Skin epidermis (tissue), 12 donors: Measurements from ENCODE around the gene LASP1.

Experiments used
- H3K27ac ChIP-seq, 21 experiments: fragments of 200-600 bp; sonication (generic) in 11 of 21; one replicate each; pipeline ENCODE4 v1.5.0; 2020; ENCODE audit warnings: mild to moderate bottlenecking in 3 of 21, inconsistent platforms in 2 of 21, moderate library complexity in 2 of 21
- H3K4me3 ChIP-seq, 7 experiments: fragments of 200-600 bp; sonication (generic) in 2 of 7; one replicate each; pipeline ENCODE4 v1.5.0; 2020; ENCODE audit warnings: inconsistent platforms in 2 of 7, mild to moderate bottlenecking in 2 of 7, moderate library complexity in 1 of 7

The LASP1 gene

DNA sequence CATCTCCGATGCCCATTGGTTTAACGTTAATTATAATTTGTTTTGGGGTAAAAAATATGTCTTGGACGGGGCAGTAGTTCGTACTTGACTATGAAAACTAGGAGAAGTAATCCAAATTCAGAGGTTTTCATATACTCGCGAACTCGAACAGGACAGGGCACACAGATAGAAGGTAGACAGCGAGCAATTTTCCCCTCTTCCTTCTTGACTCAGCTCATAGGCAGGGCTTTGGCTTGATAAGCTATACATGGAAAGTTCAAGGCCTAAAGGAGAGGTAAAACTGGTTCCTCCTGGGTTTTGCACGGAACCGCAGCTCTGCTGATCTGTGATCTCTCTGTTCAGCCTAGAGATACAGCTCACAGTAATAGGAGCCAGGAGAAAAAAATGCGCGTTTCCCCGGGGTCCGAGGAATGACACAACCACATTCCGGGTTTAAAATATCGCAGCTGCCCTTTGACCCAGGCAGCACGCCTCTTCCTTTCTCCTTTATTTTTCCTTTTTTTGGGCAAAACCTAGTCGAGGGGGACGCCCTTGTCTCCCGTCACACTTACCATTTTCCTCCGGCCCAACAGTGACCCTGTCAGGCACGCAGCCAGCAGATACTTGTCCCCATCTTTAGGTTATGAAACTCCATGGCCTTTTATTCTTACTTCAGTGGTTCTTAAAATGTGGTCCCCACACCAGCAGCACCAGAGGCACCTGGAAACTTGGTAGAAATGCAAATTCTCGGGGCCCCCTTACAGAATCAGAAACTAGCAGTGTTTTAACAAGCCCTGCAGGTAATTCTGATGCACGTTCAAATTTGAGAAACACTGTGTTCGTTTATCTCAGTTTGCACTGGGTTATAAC lies 1.7 kb upstream of the LASP1 start:
- peak overlapping the region in 20 of 21 experiments; percentile 62 to 99 (median 93) for H3K27ac ChIP-seq
- peak overlapping the region; percentile 75 to 98 (median 84) for H3K4me3 ChIP-seq

DNA sequence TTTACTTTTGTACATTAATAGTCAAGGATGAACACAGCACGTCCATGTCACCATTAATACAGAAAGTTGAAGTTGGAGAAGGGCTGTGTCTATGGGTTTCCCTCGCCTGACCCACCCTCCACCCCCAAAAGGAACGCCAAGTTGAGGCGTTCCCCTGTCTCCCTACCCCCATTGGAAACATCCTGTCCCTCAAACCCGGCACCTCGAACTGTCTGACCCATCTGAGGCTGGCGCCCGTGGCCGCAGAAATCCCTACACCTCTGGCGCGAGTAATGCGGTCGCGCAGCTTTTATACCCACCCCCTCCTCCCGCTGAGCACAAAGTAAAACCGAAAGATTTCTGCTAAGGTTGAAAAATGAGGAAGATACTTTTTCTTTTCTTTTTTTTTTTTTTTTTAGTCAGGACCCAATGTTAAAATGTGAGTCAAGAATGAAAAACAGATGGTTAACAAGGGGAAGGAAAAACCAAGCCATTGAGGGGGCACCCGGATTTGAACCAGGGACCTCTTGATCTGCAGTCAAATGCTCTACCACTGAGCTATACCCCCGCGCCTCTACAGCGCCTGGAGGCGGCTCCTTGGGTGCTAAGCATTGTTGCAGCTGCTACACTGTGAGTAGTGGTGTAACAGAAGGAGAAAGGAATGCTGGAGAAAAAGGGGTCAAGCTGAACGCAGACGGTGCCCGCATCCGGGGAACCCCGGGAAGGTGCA lies 887 bp upstream of the LASP1 start:
- Histone ChIP-seq H3K4me3 (peak overlapping the region; percentile 75 to 98 (median 84)), H3K27ac (peak overlapping the region; percentile 66 to 99 (median 94))

DNA sequence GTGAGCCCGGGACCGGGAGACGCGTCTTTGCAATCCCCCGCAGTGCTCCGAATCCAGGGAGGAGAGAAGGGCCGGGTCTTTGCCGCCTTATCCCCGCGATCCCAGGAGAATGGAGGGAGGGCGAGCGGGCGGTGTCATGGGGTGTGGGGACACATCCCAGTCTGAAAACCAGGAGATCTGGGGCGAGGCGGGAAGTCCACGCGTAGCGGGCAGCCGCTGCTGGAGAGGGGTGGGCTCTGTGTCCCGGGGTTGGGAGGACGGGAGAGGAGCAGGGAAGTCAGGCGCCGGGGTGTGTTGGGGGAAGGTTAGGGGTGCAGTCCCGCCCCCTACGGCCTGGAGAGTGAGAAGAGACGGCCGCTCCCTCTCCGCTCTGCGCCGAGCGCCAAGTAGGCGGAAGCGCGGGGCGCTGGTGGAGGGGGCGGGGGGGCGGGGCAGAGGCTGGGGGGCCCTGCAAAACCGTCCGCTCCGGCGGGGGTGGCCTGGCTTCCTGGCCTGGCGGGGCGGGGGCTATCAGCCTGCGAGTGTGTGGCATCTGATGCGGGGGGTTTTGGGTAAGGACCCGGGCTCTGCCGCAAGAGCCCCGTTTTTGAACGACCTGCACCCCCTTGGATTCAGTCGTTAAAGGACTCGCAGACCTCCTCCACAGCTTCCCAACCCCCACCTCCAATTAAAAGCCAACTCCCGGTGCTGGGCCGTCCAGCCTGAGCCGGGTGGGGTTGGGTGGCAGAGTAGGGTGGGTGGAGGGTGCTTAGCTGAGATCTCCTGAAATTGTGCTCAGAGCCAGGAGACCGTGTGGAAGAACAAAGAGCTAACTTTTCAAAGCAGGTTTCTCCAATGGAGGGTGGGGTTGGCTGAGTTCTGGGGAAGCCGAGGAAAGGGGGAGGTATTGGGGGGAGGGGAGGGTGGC lies 654 bp downstream of the LASP1 start:
- H3K27ac ChIP-seq = peak overlapping the region; percentile 66 to 99 (median 94)
- peak overlapping the region; percentile 75 to 98 (median 84) for H3K4me3 ChIP-seq

DNA sequence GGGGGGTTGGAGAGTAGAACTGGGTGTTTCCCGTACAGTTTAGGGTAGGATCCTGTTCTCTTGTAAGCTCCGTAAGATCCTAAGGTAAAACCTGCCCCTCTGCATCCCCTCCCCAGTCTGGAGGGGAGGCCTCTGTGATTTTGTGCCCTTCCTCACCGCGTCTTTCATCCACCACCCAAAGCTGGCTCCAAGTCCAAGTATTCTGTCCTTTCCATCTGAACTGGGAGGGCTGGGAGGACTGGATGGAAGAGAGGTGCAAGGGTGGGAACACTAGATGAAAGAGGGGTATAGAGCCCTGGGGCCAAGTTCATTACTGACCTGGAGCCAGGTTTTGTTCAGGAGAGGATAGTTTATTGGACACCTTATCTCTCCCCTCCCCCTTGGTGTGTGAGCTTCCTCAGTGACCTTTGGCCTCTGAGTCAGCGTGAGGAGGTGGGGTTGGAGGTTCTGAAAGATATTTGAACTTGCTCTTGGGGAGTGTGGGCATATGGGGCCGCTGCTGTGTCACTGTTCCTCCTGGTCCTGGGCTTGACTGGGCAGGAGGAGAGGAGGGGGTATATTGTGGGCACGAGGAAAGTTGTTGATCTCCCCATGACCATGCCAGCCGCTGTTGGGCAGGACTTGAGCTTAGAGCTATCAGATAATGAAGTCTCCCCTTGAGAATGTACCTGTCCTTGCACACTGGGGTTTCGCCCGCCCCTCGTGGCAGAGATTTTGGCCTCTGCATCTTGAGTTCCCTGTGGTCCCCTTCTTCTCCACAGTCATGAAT lies 1.6 kb downstream of the LASP1 start:
- Histone ChIP-seq H3K27ac (peak overlapping the region in 20 of 21 experiments; percentile 85 to 99 (median 94)), H3K4me3 (peak overlapping the region; percentile 75 to 98 (median 84))

DNA sequence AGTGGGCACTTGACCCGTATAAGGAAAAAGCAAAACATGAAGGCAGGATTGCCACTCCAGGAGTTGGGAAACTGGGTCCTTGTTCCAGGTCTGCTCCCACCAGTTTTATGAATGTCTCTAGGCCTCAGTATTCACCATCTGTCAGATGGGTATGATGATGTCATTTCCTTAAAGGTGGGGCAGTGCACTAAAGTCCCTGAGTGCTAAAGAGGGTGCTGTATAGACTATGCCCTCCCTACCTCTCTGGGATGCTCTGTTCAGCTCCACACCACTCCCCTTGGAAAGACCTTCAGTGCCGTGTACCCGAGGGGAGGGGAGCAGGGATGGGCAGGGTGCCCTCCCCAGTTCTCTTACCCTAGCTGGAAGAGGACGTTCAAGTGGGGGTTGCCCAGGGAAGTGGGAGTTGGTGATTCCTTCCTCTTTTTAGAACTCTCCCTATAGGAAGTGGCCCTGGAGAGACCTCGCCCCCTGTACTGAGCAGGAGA lies 2.2 kb downstream of the LASP1 start:
- Histone ChIP-seq H3K27ac (peak overlapping the region in 17 of 21 experiments; percentile 7 to 99 (median 92)), H3K4me3 (peak overlapping the region in 6 of 7 experiments; percentile 75 to 98 (median 81))

DNA sequence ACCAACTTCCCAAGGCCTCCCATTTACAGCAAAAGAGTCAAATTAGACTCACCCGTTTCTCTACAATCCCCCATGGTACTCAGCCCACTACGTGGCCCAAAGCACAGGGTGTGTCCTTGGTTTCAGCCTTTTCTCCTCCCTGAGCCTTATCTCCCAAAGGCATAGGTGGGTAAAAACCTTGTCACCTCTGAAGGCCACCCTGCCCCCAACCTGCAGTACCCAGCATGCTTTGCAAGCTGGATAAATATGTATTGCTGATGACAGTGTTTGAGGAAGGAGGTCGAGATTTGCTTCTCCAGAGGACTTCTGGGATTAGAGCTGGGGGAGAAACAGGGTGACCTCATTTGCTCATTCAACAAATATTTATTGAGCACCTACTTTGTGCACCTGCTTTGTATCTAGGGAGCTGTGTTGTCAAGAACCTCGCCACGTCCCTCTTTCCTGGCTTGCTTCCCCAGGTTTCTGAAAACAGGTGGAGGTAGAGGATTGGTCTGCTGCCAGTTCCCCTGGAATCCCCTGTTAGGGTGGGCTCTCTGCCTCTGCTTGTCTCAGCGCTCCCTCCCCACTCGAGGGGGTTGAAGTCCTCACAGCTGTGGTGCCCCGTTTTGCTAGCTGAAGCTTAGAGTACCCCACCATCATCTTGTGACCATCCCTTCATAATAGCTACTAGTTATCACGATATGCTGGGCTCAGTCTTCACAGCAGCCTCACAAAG lies 3.0 kb downstream of the LASP1 start:
- Histone ChIP-seq H3K27ac (peak overlapping the region in 13 of 21 experiments; percentile 21 to 99 (median 92)), H3K4me3 (no peak overlapping the region)

DNA sequence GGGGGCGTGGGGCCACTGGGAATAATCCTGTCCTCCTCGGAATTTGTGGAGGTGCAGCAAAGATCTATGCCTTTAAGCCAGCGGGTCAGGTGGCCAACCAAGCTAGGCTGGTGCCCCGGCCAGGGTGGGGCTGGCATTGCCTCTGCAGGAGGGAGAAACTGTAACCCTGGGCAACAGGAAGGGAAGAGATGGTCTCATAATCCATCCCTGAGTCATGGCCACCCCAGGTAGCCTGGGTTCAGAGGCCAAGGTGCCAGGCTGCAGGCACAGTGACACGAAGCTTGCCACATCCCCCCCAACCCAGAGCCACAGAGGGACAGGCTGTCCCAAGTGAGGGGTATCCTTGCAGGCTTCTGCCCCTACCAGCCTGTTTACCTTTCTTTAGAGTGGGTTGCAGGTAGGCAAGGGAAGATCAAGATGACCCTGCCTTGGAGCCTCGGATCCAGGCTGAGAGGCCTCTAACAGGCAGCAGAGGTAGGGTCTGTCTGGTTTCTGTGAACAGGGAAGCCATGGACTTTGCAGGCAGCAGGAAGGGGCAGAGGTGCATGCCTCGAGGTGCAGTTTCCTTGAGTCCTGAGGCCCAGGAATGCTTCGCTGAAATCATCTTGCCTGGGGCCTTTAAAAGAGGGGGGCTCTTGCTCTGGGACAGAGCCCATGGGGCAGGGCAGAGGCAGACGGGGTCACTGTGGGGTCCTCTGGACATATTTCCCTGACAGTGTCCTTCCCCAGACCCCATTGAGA lies 4.0 kb downstream of the LASP1 start:
- peak overlapping the region in 12 of 21 experiments; percentile 1 to 72 (median 34) for H3K27ac ChIP-seq
- H3K4me3 ChIP-seq = no peak overlapping the region

DNA sequence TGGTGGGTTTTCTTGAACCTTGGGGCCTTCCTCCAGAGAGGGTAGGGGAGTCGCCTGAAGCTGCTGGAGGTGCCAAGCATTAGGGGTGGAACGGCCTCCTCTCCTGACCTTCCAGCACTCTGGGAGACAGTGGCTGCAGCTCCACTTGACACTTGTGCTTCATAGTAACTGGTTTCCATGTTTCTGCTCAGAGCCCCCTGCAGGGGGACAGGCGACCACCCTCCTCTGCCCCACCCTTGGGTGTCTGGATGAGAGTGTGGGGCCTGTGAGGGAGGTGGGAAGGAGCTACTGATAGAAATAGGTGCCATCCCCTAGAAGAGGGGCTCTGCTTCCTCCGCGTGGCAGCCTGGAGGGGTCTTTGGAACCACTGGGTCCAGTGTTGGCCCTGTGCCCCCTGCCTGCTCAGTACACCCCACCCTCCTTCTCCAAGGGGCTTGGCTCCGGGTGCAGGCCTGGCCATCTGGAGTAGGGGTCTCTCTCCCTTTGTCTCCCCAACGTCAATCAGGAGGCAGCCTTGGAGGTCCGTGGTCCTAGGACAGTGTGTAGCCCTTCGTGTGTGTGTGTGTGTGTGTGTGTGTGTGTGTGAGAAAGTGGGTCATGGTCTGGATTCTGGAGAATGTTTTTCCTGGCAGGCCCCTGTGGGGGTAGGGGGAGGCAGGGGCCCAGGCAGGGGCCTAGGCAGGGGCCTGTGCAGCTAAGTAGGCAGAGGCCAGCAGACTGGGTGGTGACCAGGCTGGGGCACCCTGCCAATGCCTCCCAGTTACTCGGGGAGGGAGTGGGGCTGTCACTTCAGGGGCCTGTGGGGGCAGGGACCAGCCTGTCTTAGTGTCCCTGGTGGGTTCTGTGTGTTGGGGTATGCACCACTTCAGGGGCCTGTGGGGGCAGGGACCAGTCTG lies 4.9 kb downstream of the LASP1 start:
- H3K27ac ChIP-seq = peak overlapping the region in 14 of 21 experiments; percentile 13 to 74 (median 39)
- H3K4me3 ChIP-seq = no peak overlapping the region

DNA sequence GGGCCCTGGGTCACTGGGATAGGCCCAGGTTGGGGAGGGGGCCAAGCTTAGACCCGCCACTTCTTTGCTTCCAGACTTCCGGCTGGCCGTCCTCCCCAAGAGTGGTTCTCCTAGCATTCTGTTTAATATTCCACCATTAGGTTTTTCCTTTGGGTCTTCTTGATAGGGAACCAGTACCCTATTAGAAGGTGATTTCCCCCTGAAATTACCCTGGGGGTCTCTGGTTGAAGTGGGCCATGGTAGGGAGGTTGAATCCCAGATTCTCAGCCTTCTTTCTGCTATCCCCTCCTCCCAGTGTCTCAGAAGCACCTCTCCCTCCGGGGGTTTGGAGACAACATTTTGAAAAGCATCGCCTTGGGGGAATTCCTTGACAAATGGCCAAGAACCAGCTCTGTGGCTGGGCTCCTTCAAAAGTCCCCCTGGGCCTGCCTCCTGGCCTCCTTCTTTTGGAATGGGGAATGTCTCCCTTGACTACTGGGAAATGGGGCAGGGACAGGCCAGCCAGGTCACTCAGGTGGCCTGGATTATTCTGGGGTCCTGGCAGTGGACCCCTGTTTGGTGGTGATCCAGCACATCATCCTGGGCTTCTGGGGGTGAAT lies 5.7 kb downstream of the LASP1 start:
- H3K27ac ChIP-seq = peak overlapping the region in 10 of 21 experiments; percentile 10 to 74 (median 41)
- H3K4me3 ChIP-seq = no peak overlapping the region

DNA sequence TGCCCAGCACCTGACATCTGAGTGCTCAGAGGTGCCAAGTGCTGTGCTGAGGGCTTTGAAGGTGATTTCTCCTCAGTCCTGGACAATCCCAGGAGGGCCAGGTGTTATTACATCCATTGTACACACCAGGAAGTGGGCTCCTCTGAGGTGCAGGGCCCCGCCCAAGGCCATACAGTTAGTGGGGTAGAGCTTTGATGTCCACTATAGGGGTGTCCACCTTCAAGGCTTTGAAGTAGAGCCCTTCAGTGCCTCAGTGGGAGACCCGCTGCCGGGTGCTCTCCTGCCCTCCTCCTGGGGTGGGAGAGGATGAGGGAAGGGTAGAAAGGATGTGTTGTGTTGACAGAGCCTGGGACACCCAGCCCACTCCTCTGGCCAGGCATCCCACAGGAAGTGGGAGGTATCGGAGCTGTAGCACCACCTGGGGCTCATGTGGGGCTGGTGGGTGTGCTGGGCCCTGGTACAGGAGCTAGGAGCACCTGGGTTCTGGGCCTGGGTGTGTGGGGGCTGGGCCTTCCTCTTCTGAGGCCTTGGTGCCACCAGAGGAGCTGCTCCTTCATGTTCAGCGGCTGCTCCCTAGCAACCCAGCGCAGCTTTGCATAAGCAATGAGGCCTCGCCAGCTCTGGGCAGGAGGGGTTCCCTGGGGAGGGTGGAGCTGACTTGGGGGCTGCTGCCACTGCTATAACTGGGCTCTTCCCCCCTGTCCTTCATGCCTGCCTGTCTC lies 7.4 kb downstream of the LASP1 start:
- Histone ChIP-seq H3K4me3 (no peak overlapping the region), H3K27ac (peak overlapping the region in 13 of 21 experiments; percentile 2 to 67 (median 43))

DNA sequence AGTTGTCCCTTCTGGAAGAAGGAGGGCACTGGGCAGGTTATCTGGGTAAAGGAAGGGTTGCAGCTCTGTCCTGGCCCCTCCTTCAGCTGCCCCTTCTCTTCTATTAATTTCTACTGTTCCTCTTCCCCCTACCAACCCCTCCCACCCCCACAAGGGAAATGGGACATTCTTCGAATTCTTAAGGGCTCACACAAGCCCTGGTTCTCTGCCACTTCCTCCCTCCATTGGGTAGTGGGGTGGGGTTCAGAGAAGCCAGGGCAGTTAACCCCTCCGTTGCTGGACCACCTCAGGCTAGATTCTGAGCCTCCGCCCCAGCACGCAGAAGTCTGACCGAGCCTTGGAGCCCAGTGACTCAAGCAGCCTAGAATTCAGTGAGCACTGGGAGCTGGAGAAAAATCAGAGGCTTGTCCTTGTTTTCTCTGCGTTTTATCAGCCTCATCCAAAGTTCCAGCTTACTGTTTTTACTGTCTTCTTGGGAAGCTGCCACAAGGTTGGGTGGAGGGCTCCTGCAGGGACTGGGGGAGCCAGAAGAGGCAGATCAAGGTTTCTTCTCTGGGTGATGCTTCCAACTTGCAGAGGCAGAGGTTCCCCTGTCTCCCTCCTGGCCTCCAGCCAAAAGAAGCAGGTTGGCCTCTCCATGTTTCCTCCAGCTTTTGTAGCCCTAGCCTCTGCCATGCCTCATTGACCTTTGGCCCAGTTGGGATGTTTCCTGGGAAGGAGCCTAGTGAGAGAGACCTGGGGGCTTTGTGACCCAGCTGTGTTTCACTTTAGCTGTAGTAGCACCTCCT lies 10.2 kb downstream of the LASP1 start:
- Histone ChIP-seq H3K4me3 (no peak overlapping the region), H3K27ac (peak overlapping the region in 16 of 21 experiments; percentile 8 to 77 (median 42))

DNA sequence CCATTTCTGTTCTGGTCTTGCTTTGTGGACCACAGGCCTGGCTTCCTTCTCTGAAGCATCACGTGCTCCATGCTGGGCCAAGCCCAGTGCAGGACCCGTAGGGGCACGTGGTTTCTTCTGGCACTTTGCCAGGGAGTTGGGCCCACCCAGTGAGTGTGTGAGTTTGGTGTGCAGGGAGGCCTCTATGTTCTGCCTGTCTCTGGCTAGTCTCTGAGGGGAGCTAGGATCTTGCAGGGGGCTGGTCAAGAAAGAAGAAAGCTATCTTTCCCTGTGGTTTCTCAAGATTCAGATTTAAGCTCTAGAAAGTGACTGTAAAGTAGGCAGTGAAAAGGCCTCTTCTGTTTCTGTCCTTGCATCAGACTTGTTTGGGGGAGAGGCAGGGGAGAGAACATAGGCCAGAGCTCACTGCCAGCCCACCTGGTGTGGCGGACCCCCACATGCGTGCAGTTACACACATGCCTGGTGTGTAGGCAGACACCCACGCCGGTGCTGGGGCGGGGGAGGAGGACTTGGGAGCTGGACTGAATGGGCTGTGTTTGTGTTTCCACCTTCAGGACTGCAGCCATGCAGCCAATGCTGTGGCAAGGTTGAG lies 11.8 kb downstream of the LASP1 start:
- H3K4me3 ChIP-seq = no peak overlapping the region
- peak overlapping the region in 12 of 21 experiments; percentile 2 to 71 (median 46) for H3K27ac ChIP-seq

DNA sequence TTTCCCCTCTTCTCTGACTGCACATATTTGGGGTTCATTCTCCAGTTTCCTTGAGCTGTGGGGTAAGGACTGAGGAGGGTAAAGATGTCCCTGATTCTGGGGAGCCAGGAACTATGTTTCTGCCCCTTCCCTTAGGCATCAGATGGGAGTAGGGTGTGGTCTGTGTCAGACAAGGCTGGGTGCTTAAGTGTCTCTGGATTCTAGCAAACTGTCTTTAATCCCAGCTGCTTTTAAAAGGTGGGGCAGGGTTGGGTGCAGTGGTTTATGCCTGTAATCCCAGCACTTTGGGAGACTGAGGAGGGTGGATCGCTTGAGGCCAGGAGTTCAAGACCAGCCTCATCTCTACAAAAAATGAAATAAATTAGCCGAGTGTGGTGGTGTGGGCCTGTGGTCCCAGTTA lies 13.0 kb downstream of the LASP1 start:
- Histone ChIP-seq H3K4me3 (no peak overlapping the region), H3K27ac (peak overlapping the region in 12 of 21 experiments; percentile 3 to 71 (median 34))
